GM12878 (cell line): ENCODE data around the gene CD86. TPM values are rescaled to one million over a fixed set of nuclear protein-coding genes. Genes with fewer than 3 reads are reported as not detected.

Experiments
- CBX3 ChIP-seq: fragments of 200-600 bp; sonication (generic); IDR thresholded peaks from 2 replicates; pipeline ENCODE4 v1.6.1; 2016; ENCODE audit warnings: low read depth, borderline replicate concordance
- CHD1 ChIP-seq: IDR thresholded peaks from 2 replicates; pipeline ENCODE4 v1.6.1; 2012; ENCODE audit warnings: low read depth, low read length, improper control_type of control experiment
- ESRRA ChIP-seq: IDR thresholded peaks from 2 replicates; pipeline ENCODE4 v1.6.1; 2012; ENCODE audit warnings: mild to moderate bottlenecking, low read length, improper control_type of control experiment
- MYB ChIP-seq: fragments of 150-350 bp; IDR thresholded peaks from 2 replicates; pipeline ENCODE4 v1.6.1; 2014; ENCODE audit warnings: mild to moderate bottlenecking, low read depth, low read length, borderline replicate concordance
- MYC ChIP-seq: IDR thresholded peaks from 2 replicates; pipeline ENCODE4 v1.6.1; 2011; ENCODE audit warnings: mild to moderate bottlenecking, low read length, moderate library complexity, inconsistent platforms; ENCODE audit not compliant: insufficient read depth, insufficient replicate concordance, insufficient read length, severe bottlenecking
- NR2C1 ChIP-seq: fragments of 450-650 bp; IDR thresholded peaks from 2 replicates; pipeline ENCODE4 v1.6.1; 2017; ENCODE audit warnings: antibody characterized with exemption, mild to moderate bottlenecking, moderate library complexity
- PAX8 ChIP-seq: fragments of 450-650 bp; IDR thresholded peaks from 2 replicates; pipeline ENCODE4 v1.6.1; 2017; ENCODE audit warnings: mild to moderate bottlenecking, moderate library complexity
- SREBF2 ChIP-seq: IDR thresholded peaks from 2 replicates; pipeline ENCODE4 v1.6.1; 2012; ENCODE audit warnings: mild to moderate bottlenecking, low read length
- ZNF384 ChIP-seq: IDR thresholded peaks from 2 replicates; pipeline ENCODE4 v1.6.1; 2012; ENCODE audit warnings: low read depth, mild to moderate bottlenecking, low read length, improper control_type of control experiment, borderline replicate concordance
- polyA plus RNA-seq, 11 experiments: library from polyadenylated mRNA; depleted of rRNA in 4 of 11; unstranded in 6 of 11; stranded (reverse) in 5 of 11; fragments of >200 nt; fragmentation: Nextera tagmentation in 4 of 11; fragmentation: Illumina TruSeq in 1 of 11; extraction: Ambion mirVana in 4 of 11; extraction: Trizol in 1 of 11; gene quantifications; 1 replicate in 1 of 11; 2 replicates in 10 of 11; pipeline versions ENCODE4 v1.2.1 to v1.2.3, GENCODE V29; 2011 to 2016; ENCODE audit warnings: inconsistent platforms in 2 of 11, missing spikeins in 2 of 11, low read depth in 1 of 11
- total RNA-seq, 4 experiments: library from RNA; depleted of rRNA in 3 of 4; stranded (reverse); fragments of >200 nt in 3 of 4; fragmentation: Illumina TruSeq in 1 of 4; extraction: Trizol in 1 of 4; gene quantifications; 2 replicates each; pipeline versions ENCODE4 v1.2.1 to v1.2.3, GENCODE V29; 2013 to 2021
- TF ChIP-seq, protein P1 (sequence below): fragments of 450-650 bp; IDR thresholded peaks from 2 replicates; pipeline ENCODE4 v1.6.1; 2016; ENCODE audit warnings: mild to moderate bottlenecking, moderate library complexity, borderline replicate concordance
- TF ChIP-seq, protein P2 (sequence below): fragments of 450-650 bp; IDR thresholded peaks from 2 replicates; pipeline ENCODE4 v1.6.1; 2017; ENCODE audit warnings: mild to moderate bottlenecking, moderate library complexity
- TF ChIP-seq, protein P3 (sequence below): IDR thresholded peaks from 2 replicates; pipeline ENCODE4 v1.6.1; 2012; ENCODE audit warnings: improper control_type of control experiment, low read depth, low read length; ENCODE audit not compliant: insufficient replicate concordance

The CD86 gene
- total and polyA plus RNA-seq, 10 of the 15 experiments (the other 5 are each of a cell fraction or from before 2014, with no cell fraction given), result 40.9 to 100 (median 55.5) TPM

DNA sequence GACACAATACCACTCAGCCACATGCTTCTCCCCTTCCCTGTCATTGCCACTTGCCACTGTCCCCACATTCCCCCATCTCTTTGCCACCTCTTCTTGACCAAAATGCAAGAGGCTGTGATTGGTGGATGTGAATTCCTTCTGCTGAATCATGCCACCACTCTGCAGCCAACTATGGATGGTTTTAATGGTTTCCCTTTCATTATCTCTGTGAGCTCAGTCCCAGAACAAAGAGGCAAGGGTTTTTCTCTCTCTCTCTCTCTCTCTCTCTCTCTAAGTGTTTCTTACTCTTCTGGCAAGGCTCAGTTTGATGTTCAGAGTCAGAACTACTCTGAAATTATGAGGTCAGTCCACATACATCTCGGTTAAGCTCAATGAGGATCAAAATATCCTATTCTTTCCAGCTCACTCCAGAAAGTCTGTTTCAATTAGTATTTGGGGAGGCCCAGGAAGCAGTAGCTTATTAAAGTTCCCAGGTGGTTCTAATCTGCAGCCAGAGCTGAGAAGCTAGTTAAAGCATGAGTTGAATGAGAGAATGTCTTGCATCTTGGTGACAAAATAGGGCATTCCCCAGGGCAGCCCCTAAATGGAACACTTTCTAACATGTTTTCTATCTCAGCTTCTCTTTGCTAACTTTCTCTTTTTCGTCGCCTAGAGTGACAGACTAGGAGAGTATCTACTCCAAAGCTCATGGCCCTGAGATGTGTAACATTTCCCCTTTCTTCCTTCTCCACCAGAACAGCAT lies 24.6 kb upstream of the CD86 start (continued):
- TF ChIP-seq, protein P1, sequence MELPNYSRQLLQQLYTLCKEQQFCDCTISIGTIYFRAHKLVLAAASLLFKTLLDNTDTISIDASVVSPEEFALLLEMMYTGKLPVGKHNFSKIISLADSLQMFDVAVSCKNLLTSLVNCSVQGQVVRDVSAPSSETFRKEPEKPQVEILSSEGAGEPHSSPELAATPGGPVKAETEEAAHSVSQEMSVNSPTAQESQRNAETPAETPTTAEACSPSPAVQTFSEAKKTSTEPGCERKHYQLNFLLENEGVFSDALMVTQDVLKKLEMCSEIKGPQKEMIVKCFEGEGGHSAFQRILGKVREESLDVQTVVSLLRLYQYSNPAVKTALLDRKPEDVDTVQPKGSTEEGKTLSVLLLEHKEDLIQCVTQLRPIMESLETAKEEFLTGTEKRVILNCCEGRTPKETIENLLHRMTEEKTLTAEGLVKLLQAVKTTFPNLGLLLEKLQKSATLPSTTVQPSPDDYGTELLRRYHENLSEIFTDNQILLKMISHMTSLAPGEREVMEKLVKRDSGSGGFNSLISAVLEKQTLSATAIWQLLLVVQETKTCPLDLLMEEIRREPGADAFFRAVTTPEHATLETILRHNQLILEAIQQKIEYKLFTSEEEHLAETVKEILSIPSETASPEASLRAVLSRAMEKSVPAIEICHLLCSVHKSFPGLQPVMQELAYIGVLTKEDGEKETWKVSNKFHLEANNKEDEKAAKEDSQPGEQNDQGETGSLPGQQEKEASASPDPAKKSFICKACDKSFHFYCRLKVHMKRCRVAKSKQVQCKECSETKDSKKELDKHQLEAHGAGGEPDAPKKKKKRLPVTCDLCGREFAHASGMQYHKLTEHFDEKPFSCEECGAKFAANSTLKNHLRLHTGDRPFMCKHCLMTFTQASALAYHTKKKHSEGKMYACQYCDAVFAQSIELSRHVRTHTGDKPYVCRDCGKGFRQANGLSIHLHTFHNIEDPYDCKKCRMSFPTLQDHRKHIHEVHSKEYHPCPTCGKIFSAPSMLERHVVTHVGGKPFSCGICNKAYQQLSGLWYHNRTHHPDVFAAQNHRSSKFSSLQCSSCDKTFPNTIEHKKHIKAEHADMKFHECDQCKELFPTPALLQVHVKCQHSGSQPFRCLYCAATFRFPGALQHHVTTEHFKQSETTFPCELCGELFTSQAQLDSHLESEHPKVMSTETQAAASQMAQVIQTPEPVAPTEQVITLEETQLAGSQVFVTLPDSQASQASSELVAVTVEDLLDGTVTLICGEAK, result 0 out of 2 replicates have a peak, but pooled peaks have one; percentile 20
- TF ChIP-seq SREBF2, result no peak
- no peak for TF ChIP-seq NR2C1
- no peak for TF ChIP-seq PAX8
- TF ChIP-seq ESRRA, result no peak
- TF ChIP-seq, protein P2, sequence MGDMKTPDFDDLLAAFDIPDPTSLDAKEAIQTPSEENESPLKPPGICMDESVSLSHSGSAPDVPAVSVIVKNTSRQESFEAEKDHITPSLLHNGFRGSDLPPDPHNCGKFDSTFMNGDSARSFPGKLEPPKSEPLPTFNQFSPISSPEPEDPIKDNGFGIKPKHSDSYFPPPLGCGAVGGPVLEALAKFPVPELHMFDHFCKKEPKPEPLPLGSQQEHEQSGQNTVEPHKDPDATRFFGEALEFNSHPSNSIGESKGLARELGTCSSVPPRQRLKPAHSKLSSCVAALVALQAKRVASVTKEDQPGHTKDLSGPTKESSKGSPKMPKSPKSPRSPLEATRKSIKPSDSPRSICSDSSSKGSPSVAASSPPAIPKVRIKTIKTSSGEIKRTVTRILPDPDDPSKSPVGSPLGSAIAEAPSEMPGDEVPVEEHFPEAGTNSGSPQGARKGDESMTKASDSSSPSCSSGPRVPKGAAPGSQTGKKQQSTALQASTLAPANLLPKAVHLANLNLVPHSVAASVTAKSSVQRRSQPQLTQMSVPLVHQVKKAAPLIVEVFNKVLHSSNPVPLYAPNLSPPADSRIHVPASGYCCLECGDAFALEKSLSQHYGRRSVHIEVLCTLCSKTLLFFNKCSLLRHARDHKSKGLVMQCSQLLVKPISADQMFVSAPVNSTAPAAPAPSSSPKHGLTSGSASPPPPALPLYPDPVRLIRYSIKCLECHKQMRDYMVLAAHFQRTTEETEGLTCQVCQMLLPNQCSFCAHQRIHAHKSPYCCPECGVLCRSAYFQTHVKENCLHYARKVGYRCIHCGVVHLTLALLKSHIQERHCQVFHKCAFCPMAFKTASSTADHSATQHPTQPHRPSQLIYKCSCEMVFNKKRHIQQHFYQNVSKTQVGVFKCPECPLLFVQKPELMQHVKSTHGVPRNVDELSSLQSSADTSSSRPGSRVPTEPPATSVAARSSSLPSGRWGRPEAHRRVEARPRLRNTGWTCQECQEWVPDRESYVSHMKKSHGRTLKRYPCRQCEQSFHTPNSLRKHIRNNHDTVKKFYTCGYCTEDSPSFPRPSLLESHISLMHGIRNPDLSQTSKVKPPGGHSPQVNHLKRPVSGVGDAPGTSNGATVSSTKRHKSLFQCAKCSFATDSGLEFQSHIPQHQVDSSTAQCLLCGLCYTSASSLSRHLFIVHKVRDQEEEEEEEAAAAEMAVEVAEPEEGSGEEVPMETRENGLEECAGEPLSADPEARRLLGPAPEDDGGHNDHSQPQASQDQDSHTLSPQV, result no peak
- TF ChIP-seq, protein P3, sequence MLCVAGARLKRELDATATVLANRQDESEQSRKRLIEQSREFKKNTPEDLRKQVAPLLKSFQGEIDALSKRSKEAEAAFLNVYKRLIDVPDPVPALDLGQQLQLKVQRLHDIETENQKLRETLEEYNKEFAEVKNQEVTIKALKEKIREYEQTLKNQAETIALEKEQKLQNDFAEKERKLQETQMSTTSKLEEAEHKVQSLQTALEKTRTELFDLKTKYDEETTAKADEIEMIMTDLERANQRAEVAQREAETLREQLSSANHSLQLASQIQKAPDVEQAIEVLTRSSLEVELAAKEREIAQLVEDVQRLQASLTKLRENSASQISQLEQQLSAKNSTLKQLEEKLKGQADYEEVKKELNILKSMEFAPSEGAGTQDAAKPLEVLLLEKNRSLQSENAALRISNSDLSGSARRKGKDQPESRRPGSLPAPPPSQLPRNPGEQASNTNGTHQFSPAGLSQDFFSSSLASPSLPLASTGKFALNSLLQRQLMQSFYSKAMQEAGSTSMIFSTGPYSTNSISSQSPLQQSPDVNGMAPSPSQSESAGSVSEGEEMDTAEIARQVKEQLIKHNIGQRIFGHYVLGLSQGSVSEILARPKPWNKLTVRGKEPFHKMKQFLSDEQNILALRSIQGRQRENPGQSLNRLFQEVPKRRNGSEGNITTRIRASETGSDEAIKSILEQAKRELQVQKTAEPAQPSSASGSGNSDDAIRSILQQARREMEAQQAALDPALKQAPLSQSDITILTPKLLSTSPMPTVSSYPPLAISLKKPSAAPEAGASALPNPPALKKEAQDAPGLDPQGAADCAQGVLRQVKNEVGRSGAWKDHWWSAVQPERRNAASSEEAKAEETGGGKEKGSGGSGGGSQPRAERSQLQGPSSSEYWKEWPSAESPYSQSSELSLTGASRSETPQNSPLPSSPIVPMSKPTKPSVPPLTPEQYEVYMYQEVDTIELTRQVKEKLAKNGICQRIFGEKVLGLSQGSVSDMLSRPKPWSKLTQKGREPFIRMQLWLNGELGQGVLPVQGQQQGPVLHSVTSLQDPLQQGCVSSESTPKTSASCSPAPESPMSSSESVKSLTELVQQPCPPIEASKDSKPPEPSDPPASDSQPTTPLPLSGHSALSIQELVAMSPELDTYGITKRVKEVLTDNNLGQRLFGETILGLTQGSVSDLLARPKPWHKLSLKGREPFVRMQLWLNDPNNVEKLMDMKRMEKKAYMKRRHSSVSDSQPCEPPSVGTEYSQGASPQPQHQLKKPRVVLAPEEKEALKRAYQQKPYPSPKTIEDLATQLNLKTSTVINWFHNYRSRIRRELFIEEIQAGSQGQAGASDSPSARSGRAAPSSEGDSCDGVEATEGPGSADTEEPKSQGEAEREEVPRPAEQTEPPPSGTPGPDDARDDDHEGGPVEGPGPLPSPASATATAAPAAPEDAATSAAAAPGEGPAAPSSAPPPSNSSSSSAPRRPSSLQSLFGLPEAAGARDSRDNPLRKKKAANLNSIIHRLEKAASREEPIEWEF, result no peak
- no peak for TF ChIP-seq CBX3
- no peak for TF ChIP-seq MYB
- TF ChIP-seq ZNF384, result peak; percentile 45; the same call in 1 of the 2 replicates
- TF ChIP-seq MYC, result no peak
- no peak for TF ChIP-seq CHD1
